Astrocyte (in vitro differentiated cells and primary cell): ENCODE results near the gene CRHR1. TPM values are rescaled to one million over a fixed set of nuclear protein-coding genes. Genes with fewer than 3 reads are reported as not detected.
"Not testable (repeated sequence)": the region's sequence is repeated elsewhere in the genome, so short reads cannot be mapped to it uniquely, and the experiment has no call there.

Experiments
- DNase-seq: peaks from one replicate; pipeline ENCODE4 v3.0.0-alpha.2; 2010; ENCODE audit warnings: low read depth
- FAIRE-seq: peaks from 2 replicates; lab custom pipeline; 2011; peaks lifted over from hg19 to GRCh38; lab: Jason Lieb, UNC
- H2AFZ ChIP-seq: 2 replicates; pipeline ENCODE4 v1.6.0; 2012; ENCODE audit warnings: low read depth, low read length, inconsistent platforms
- H3K27ac ChIP-seq: 2 replicates; pipeline ENCODE4 v1.5.1; 2011; ENCODE audit warnings: low read depth, low read length, inconsistent platforms
- H3K27me3 ChIP-seq: 2 replicates; pipeline ENCODE4 v1.6.0; 2011; ENCODE audit warnings: low read length, inconsistent platforms; ENCODE audit not compliant: insufficient read depth
- H3K36me3 ChIP-seq: 2 replicates; pipeline ENCODE4 v1.5.1; 2011; ENCODE audit warnings: low read length, inconsistent platforms; ENCODE audit not compliant: insufficient read depth
- H3K4me1 ChIP-seq: 2 replicates; pipeline ENCODE4 v1.5.1; 2011; ENCODE audit warnings: low read length, inconsistent platforms; ENCODE audit not compliant: insufficient read depth
- H3K4me2 ChIP-seq: 2 replicates; pipeline ENCODE4 v1.6.0; 2012; ENCODE audit warnings: low read length, inconsistent platforms
- H3K4me3 ChIP-seq: 2 replicates; pipeline ENCODE4 v1.5.1; 2011; ENCODE audit warnings: low read depth, mild to moderate bottlenecking, low read length, inconsistent platforms; ENCODE audit not compliant: insufficient read depth
- H3K79me2 ChIP-seq: 2 replicates; pipeline ENCODE4 v1.6.0; 2012; ENCODE audit warnings: mild to moderate bottlenecking, low read length, inconsistent platforms; ENCODE audit not compliant: insufficient read depth
- H3K9ac ChIP-seq: 2 replicates; pipeline ENCODE4 v1.6.0; 2012; ENCODE audit warnings: mild to moderate bottlenecking, low read length, inconsistent platforms
- H3K9me3 ChIP-seq: 2 replicates; pipeline ENCODE4 v1.5.1; 2012; ENCODE audit warnings: low read depth, mild to moderate bottlenecking, low read length, inconsistent platforms; ENCODE audit not compliant: insufficient read depth
- H4K20me1 ChIP-seq: 2 replicates; pipeline ENCODE4 v1.6.0; 2012; ENCODE audit warnings: low read length, inconsistent platforms; ENCODE audit not compliant: insufficient read depth
- H3K27ac Mint-ChIP-seq: one replicate; pipeline ENCODE4 v1.8.0; 2021; ENCODE audit warnings: mild to moderate bottlenecking, mixed read lengths; ENCODE audit not compliant: unreplicated experiment
- H3K27me3 Mint-ChIP-seq: one replicate; pipeline ENCODE4 v1.8.0; 2021; ENCODE audit warnings: low read depth, mixed read lengths; ENCODE audit not compliant: unreplicated experiment
- H3K36me3 Mint-ChIP-seq: one replicate; pipeline ENCODE4 v1.8.0; 2021; ENCODE audit warnings: low read depth, mixed read lengths; ENCODE audit not compliant: unreplicated experiment
- H3K4me1 Mint-ChIP-seq: one replicate; pipeline ENCODE4 v1.8.0; 2021; ENCODE audit warnings: low read depth, mixed read lengths; ENCODE audit not compliant: unreplicated experiment
- H3K4me3 Mint-ChIP-seq: one replicate; pipeline ENCODE4 v1.8.0; 2021; ENCODE audit warnings: mild to moderate bottlenecking, moderate library complexity, mixed read lengths; ENCODE audit not compliant: unreplicated experiment
- H3K9me3 Mint-ChIP-seq: one replicate; pipeline ENCODE4 v1.8.0; 2021; ENCODE audit warnings: mild to moderate bottlenecking, mixed read lengths; ENCODE audit not compliant: unreplicated experiment
- EZH2 ChIP-seq: IDR thresholded peaks from 2 replicates; pipeline ENCODE4 v1.6.1; 2012; ENCODE audit warnings: mild to moderate bottlenecking, low read length, inconsistent platforms; ENCODE audit not compliant: insufficient read depth
- total RNA-seq: library from RNA; stranded (reverse); gene quantifications from 2 replicates; pipeline ENCODE4 v1.2.1, GENCODE V29; 2021
- TF ChIP-seq, protein P1 (sequence below): IDR thresholded peaks from 2 replicates; pipeline ENCODE4 v1.5.1; 2011; ENCODE audit warnings: low read depth, mild to moderate bottlenecking, inconsistent platforms, low read length, moderate library complexity; ENCODE audit not compliant: insufficient read depth

The CRHR1 gene
- total RNA-seq, 1 donor from 2014 or later = 0.20 TPM

- H3K4me3 Mint-ChIP-seq = no peak overlapping the region
- no peaks in the 10 kb centered on the region for H3K9me3 Mint-ChIP-seq
- no peak for FAIRE-seq
Measured at GRCh38 chr17:45743626-45744326, 40.3 kb upstream of the CRHR1 start.

DNA sequence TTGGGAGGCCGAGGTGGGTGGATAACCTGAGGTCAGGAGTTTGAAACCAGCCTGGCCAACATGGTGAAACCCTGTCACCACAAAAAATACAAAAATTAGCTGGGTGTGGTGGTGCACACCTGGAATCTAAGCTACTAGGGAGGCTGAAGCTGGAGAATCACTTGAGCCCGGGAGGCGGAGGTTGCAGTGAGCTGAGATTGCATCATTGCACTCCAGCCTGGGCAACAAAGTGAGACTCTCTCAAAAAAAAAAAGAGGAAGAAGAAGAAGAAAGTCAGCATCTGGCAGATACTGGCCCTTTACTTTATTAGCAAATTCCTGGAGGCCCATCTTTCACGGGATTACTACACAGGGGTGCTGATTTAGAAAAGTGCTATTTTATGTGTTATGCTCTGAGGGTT is 39.3 kb upstream of the CRHR1 start:
- not testable (repeated sequence) for H3K27me3 ChIP-seq

More at GRCh38 chr17:45743626-45744326, 40.3 kb upstream of the CRHR1 start:
- TF ChIP-seq, protein P1, sequence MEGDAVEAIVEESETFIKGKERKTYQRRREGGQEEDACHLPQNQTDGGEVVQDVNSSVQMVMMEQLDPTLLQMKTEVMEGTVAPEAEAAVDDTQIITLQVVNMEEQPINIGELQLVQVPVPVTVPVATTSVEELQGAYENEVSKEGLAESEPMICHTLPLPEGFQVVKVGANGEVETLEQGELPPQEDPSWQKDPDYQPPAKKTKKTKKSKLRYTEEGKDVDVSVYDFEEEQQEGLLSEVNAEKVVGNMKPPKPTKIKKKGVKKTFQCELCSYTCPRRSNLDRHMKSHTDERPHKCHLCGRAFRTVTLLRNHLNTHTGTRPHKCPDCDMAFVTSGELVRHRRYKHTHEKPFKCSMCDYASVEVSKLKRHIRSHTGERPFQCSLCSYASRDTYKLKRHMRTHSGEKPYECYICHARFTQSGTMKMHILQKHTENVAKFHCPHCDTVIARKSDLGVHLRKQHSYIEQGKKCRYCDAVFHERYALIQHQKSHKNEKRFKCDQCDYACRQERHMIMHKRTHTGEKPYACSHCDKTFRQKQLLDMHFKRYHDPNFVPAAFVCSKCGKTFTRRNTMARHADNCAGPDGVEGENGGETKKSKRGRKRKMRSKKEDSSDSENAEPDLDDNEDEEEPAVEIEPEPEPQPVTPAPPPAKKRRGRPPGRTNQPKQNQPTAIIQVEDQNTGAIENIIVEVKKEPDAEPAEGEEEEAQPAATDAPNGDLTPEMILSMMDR = no peak
- no peak for TF ChIP-seq EZH2
- H3K4me3 ChIP-seq = no peak overlapping the region
- no peaks in the 10 kb centered on the region for H3K36me3 Mint-ChIP-seq
- no peaks in the 10 kb centered on the region for H3K4me1 ChIP-seq
- no peak overlapping the region for H3K4me2 ChIP-seq
- H3K9ac ChIP-seq = no peak overlapping the region
- no peak for DNase-seq
- no peaks in the 10 kb centered on the region for H3K27me3 ChIP-seq
- no peak overlapping the region for H3K27ac ChIP-seq
- H3K79me2 ChIP-seq = no peaks in the 10 kb centered on the region
- peaks cover 48% of the 10 kb centered on the region for H3K27me3 Mint-ChIP-seq
- no peaks in the 10 kb centered on the region for H3K9me3 ChIP-seq
- H3K4me1 Mint-ChIP-seq = no peaks in the 10 kb centered on the region
- no peaks in the 10 kb centered on the region for H3K36me3 ChIP-seq
- H4K20me1 ChIP-seq = no peaks in the 10 kb centered on the region
- no peak overlapping the region for H3K27ac Mint-ChIP-seq
- no peak overlapping the region for H2AFZ ChIP-seq

DNA sequence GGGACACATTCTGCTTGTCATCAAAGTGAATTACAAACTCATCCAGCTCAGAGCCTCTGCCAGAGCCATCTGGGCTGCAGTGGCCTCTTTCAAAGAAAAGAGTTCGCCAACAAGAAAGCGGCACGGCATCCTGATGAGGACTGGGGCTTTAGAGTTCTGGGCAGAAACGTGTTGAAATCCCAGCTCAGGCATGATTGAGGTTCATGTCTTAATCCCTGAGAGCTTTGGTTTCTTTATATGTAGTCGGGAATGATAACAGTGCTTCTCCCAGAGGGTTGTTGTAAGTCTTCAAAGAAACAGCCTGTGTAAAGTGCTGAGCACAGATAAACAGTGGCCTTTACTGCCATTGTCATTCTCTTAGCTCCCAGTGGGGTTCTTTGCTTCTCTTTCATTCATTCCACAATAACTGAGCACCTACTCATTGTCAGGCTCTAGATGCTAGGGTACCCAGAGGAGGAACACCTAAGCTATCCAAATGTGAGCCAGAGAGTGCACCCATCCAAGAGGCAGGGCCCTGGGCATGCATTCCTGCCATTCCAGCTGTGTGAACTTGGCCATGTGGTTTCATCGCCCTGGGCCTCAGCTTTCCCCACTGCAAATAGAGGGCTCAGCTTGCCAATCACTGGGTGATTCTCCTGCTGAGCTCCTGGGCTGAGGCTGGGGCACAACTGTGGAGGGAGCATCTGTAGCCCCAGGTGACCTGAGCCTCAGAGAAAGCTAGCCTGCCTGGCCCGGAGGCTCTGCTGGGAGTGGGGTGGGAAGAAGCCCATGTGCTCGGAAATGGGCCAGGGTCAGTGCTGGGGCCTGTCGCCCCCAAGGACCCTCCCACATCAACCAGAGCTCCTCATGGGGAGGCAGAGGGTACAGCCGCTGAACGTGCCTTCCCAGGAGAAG is 38.3 kb upstream of the CRHR1 start:
- Mint-ChIP-seq H3K9me3 (no peaks in the 10 kb centered on the region), H3K27me3 (peaks cover 68% of the 10 kb centered on the region), H3K27ac (no peak overlapping the region), H3K4me1 (no peaks in the 10 kb centered on the region), H3K4me3 (no peak overlapping the region), H3K36me3 (no peaks in the 10 kb centered on the region)
- H4K20me1 ChIP-seq = no peaks in the 10 kb centered on the region
- no peaks in the 10 kb centered on the region for H3K36me3 ChIP-seq
- no peak overlapping the region for H3K27ac ChIP-seq
- DNase-seq = no peak
- H3K9me3 ChIP-seq = no peaks in the 10 kb centered on the region
- no peak overlapping the region for H2AFZ ChIP-seq
- H3K4me2 ChIP-seq = no peak overlapping the region
- H3K27me3 ChIP-seq = no peaks in the 10 kb centered on the region
- H3K79me2 ChIP-seq = no peaks in the 10 kb centered on the region
- H3K9ac ChIP-seq = no peak overlapping the region
- H3K4me1 ChIP-seq = no peaks in the 10 kb centered on the region
- TF ChIP-seq EZH2 = no peak
- TF ChIP-seq, protein P1 = no peak
- no peak for FAIRE-seq
- H3K4me3 ChIP-seq = no peak overlapping the region

More for the DNA sequence above, 39.3 kb upstream of the CRHR1 start:
- not testable (repeated sequence) for H3K36me3 ChIP-seq, H3K9ac ChIP-seq, H3K9me3 Mint-ChIP-seq, H3K4me1 Mint-ChIP-seq, H3K4me1 ChIP-seq, H3K4me2 ChIP-seq, H3K9me3 ChIP-seq, H3K4me3 ChIP-seq, H3K27ac ChIP-seq, H3K79me2 ChIP-seq, H3K36me3 Mint-ChIP-seq, H4K20me1 ChIP-seq, FAIRE-seq, H3K4me3 Mint-ChIP-seq, DNase-seq, H2AFZ ChIP-seq, H3K27ac Mint-ChIP-seq
- H3K27me3 Mint-ChIP-seq = peaks cover 58% of the 10 kb centered on the region
